ENCODE measurements around the gene PALM2AKAP2. TPM values are rescaled to one million over a fixed set of nuclear protein-coding genes. Genes with fewer than 3 reads are reported as not detected.
A peak's percentile ranks its signal among the peaks of the same experiment; 100 is the strongest.

PALM2AKAP2 gene
- polyA plus RNA-seq, 1 donor from 2014 or later = 0.41 TPM

DNA sequence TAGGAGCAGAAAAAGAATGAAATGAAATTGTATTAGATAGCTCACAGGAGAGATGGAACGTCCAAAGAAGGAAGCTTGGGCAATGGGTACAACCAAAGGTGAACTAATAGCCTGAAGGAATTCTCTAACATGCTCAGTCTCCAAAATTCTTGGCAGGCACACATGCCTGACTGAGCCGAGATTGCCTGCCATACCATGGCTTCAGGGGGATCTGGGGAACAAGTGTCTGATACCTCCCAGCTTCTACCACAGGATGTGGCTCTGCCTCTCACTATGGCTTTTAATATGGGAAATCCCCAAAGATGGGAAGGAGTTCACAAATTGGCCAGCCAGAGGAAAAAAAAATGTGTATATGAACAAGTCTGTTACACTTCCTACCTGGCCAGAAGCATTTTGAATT, 3.6 kb upstream of the PALM2AKAP2 start:
- no peaks in the 10 kb centered on the region for H3K79me2 ChIP-seq (replicated peaks; ENCODE audit: insufficient read depth, low read length)
- H3K27me3 ChIP-seq (ENCODE audit: insufficient read depth, low read depth, low read length) = peaks cover 7% of the 10 kb centered on the region
- H3K9me2 ChIP-seq (ENCODE audit: insufficient read depth, low read length) = no peaks in the 10 kb centered on the region
- no peak overlapping the region for H3K27ac ChIP-seq (ENCODE audit: low read length)
- no peaks in the 10 kb centered on the region for H3F3A ChIP-seq (ENCODE audit: insufficient read depth, low read length, poor library complexity, severe bottlenecking)
- no peak for TF ChIP-seq MXI1 (conservative IDR thresholded peaks at IDR 0.05; ENCODE audit: poor library complexity, severe bottlenecking)
- no peak for TF ChIP-seq RAD21 (conservative IDR thresholded peaks at IDR 0.05)
- TF ChIP-seq EP300 (conservative IDR thresholded peaks at IDR 0.05; ENCODE audit: poor library complexity, severe bottlenecking) = no peak
- TF ChIP-seq TAF1 (IDR thresholded peaks at IDR 0.05; ENCODE audit: low read depth) = no peak
- no peak for TF ChIP-seq SMC3 (conservative IDR thresholded peaks at IDR 0.05; ENCODE audit: poor library complexity)
- TF ChIP-seq, protein P1, sequence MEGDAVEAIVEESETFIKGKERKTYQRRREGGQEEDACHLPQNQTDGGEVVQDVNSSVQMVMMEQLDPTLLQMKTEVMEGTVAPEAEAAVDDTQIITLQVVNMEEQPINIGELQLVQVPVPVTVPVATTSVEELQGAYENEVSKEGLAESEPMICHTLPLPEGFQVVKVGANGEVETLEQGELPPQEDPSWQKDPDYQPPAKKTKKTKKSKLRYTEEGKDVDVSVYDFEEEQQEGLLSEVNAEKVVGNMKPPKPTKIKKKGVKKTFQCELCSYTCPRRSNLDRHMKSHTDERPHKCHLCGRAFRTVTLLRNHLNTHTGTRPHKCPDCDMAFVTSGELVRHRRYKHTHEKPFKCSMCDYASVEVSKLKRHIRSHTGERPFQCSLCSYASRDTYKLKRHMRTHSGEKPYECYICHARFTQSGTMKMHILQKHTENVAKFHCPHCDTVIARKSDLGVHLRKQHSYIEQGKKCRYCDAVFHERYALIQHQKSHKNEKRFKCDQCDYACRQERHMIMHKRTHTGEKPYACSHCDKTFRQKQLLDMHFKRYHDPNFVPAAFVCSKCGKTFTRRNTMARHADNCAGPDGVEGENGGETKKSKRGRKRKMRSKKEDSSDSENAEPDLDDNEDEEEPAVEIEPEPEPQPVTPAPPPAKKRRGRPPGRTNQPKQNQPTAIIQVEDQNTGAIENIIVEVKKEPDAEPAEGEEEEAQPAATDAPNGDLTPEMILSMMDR (IDR thresholded peaks at IDR 0.05; ENCODE audit: poor library complexity, severe bottlenecking) = no peak
- TF ChIP-seq POLR2AphosphoS5 (IDR thresholded peaks at IDR 0.05) = no peak
- TF ChIP-seq, protein P2, sequence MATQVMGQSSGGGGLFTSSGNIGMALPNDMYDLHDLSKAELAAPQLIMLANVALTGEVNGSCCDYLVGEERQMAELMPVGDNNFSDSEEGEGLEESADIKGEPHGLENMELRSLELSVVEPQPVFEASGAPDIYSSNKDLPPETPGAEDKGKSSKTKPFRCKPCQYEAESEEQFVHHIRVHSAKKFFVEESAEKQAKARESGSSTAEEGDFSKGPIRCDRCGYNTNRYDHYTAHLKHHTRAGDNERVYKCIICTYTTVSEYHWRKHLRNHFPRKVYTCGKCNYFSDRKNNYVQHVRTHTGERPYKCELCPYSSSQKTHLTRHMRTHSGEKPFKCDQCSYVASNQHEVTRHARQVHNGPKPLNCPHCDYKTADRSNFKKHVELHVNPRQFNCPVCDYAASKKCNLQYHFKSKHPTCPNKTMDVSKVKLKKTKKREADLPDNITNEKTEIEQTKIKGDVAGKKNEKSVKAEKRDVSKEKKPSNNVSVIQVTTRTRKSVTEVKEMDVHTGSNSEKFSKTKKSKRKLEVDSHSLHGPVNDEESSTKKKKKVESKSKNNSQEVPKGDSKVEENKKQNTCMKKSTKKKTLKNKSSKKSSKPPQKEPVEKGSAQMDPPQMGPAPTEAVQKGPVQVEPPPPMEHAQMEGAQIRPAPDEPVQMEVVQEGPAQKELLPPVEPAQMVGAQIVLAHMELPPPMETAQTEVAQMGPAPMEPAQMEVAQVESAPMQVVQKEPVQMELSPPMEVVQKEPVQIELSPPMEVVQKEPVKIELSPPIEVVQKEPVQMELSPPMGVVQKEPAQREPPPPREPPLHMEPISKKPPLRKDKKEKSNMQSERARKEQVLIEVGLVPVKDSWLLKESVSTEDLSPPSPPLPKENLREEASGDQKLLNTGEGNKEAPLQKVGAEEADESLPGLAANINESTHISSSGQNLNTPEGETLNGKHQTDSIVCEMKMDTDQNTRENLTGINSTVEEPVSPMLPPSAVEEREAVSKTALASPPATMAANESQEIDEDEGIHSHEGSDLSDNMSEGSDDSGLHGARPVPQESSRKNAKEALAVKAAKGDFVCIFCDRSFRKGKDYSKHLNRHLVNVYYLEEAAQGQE (IDR thresholded peaks at IDR 0.05; ENCODE audit: borderline replicate concordance) = no peak
- TF ChIP-seq EZH2 (IDR thresholded peaks at IDR 0.05; ENCODE audit: borderline replicate concordance, insufficient read depth, low read length, poor library complexity, severe bottlenecking) = no peak
- H3K9me3 ChIP-seq (ENCODE audit: low read length) = no peaks in the 10 kb centered on the region
- H3K36me3 ChIP-seq (ENCODE audit: insufficient read depth, low read length) = no peaks in the 10 kb centered on the region
- no peak overlapping the region for H3K9ac ChIP-seq (ENCODE audit: low read length)
- no peak overlapping the region for H3K4me3 ChIP-seq (ENCODE audit: low read length)
- H3K4me2 ChIP-seq (ENCODE audit: low read length) = no peak overlapping the region
- no peak overlapping the region for H2AFZ ChIP-seq (ENCODE audit: low read depth, low read length)
- H4K20me1 ChIP-seq (ENCODE audit: insufficient read depth) = no peaks in the 10 kb centered on the region

DNA sequence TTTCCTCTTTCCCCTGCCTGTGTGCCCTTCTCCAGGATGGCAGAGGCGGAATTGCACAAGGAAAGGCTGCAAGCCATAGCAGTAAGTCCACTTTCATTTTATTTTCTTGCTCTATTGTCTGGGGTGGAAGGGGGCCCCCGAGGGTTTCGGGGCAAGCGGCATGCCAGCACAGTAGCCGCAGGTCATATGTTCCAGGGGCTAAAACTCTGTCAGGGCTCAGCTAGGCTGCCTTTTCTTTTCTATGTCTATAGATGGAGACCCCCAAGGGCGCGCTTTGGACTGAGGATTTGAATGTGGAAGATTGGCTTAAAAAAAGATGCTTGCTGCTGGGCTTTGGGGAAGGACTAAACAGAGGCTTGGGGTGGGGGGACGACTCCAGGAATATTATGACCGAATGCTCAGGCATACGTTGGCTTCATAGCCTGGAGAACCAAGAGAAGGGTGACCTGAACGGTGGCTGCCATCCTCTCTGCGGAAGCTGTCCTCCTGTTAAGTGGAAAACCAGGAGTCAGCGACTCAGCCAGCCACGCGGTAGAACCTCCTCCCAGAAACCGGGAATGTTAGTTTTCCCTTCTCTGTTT, 545 bp downstream of the PALM2AKAP2 start:
- H3K4me2 ChIP-seq (ENCODE audit: low read length) = peak overlapping the region; percentile 82
- peaks cover 7% of the 10 kb centered on the region for H3K27me3 ChIP-seq (ENCODE audit: insufficient read depth, low read depth, low read length)
- no peak overlapping the region for H3K27ac ChIP-seq (ENCODE audit: low read length)
- peak overlapping the region; percentile 33 for H2AFZ ChIP-seq (ENCODE audit: low read depth, low read length)
- peak overlapping the region; percentile 74 for H3K4me3 ChIP-seq (ENCODE audit: low read length)
- H3K79me2 ChIP-seq (replicated peaks; ENCODE audit: insufficient read depth, low read length) = no peaks in the 10 kb centered on the region
- H3K9me2 ChIP-seq (ENCODE audit: insufficient read depth, low read length) = no peaks in the 10 kb centered on the region
- no peaks in the 10 kb centered on the region for H4K20me1 ChIP-seq (ENCODE audit: insufficient read depth)
- no peaks in the 10 kb centered on the region for H3F3A ChIP-seq (ENCODE audit: insufficient read depth, low read length, poor library complexity, severe bottlenecking)
- no peaks in the 10 kb centered on the region for H3K9me3 ChIP-seq (ENCODE audit: low read length)
- peak overlapping the region; percentile 61 for H3K9ac ChIP-seq (ENCODE audit: low read length)
- TF ChIP-seq POLR2AphosphoS5 (IDR thresholded peaks at IDR 0.05) (no peak), RAD21 (conservative IDR thresholded peaks at IDR 0.05) (no peak), EZH2 (IDR thresholded peaks at IDR 0.05; ENCODE audit: borderline replicate concordance, insufficient read depth, low read length, poor library complexity, severe bottlenecking) (no peak), TAF1 (IDR thresholded peaks at IDR 0.05; ENCODE audit: low read depth) (peak; percentile 30), SMC3 (conservative IDR thresholded peaks at IDR 0.05; ENCODE audit: poor library complexity) (no peak), MXI1 (conservative IDR thresholded peaks at IDR 0.05; ENCODE audit: poor library complexity, severe bottlenecking) (no peak), EP300 (conservative IDR thresholded peaks at IDR 0.05; ENCODE audit: poor library complexity, severe bottlenecking) (no peak)
- TF ChIP-seq, protein P2 (IDR thresholded peaks at IDR 0.05; ENCODE audit: borderline replicate concordance) = no peak
- TF ChIP-seq, protein P1 (IDR thresholded peaks at IDR 0.05; ENCODE audit: poor library complexity, severe bottlenecking) = no peak
- H3K36me3 ChIP-seq (ENCODE audit: insufficient read depth, low read length) = no peaks in the 10 kb centered on the region

All from neural cell (in vitro differentiated cells).